Measurements from ENCODE around the gene AHNAK2. TPM values are rescaled to one million over a fixed set of nuclear protein-coding genes. Genes with fewer than 3 reads are reported as not detected.
A peak's percentile ranks its signal among the peaks of the same experiment; 100 is the strongest.

AHNAK2 gene
- total RNA-seq, 1 experiment from 2014 or later = 31.3 TPM

- peak; percentile 90 for DNase-seq
- Histone ChIP-seq H3K36me3 (no peaks in the 10 kb centered on the region), H3K27me3 (no peaks in the 10 kb centered on the region), H3K4me3 (no peak overlapping the region), H3K9me3 (no peaks in the 10 kb centered on the region)
Observed at GRCh38 chr14:104970231-104971068, 7.7 kb downstream of the AHNAK2 start.

GRCh38 chr14:104969741-104970230 lies 8.4 kb downstream of the AHNAK2 start:
- no peak overlapping the region for H3K4me3 ChIP-seq
- no peak for DNase-seq
- H3K27me3 ChIP-seq = no peaks in the 10 kb centered on the region
- H3K36me3 ChIP-seq = no peaks in the 10 kb centered on the region
- H3K9me3 ChIP-seq = no peaks in the 10 kb centered on the region

DNA sequence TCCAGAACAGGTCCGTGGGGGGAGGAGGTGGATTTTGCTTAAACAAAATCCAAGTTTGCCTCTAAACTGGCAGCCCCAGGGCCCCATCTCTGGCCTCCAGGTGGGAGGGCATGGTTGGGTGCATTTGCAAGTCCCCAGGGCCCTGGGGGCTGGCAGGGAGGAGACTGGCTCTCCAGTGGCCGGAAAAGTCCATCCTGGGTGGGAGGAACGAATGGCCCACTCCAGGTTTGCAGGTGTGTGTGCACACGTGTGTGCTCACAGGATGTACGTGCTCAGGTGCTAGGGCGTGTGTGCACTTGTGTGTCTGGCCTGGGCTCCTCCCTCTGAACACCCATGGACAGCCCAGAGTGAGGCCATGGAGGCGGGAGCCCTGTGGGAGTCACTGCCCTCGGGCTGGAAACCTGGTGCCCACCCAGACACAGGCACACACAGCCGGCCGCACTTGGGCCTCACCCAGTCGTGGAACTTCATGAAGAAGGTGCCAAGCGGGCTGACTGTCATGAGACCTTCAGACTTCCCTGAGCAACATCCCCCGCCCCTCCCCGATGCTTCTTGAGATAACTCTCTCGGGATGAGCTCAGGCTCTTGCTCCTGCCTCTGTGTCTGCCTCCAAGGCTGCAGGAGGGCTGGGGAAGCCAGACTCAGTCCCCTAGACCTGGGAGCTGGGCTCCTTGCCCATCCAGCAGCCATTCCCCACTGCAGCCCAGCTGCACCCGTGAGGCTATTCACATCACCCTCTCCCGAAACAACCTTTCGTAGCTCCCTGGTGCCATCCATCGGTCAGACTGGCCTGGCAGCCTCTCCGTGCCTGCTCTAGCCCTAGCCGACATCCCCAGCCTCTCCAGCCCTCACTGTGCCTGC lies 9.4 kb downstream of the AHNAK2 start:
- Histone ChIP-seq H3K9me3 (no peaks in the 10 kb centered on the region), H3K36me3 (no peaks in the 10 kb centered on the region), H3K4me3 (no peak overlapping the region), H3K27me3 (no peaks in the 10 kb centered on the region)
- DNase-seq = no peak

- Histone ChIP-seq H3K36me3 (no peaks in the 10 kb centered on the region), H3K9me3 (no peaks in the 10 kb centered on the region), H3K4me3 (no peak overlapping the region), H3K27me3 (no peaks in the 10 kb centered on the region)
- DNase-seq = no peak
Observed at GRCh38 chr14:104968153-104968527, 10.0 kb downstream of the AHNAK2 start.

GRCh38 chr14:104967386-104968152 lies 10.6 kb downstream of the AHNAK2 start:
- H3K27me3 ChIP-seq = no peaks in the 10 kb centered on the region
- H3K9me3 ChIP-seq = no peaks in the 10 kb centered on the region
- no peak for DNase-seq
- H3K36me3 ChIP-seq = no peaks in the 10 kb centered on the region
- H3K4me3 ChIP-seq = no peak overlapping the region

- Histone ChIP-seq H3K9me3 (no peaks in the 10 kb centered on the region), H3K27me3 (no peaks in the 10 kb centered on the region), H3K36me3 (no peaks in the 10 kb centered on the region), H3K4me3 (no peak overlapping the region)
- DNase-seq = no peak
Observed at GRCh38 chr14:104966981-104967385, 11.2 kb downstream of the AHNAK2 start.

- Histone ChIP-seq H3K36me3 (no peaks in the 10 kb centered on the region), H3K4me3 (no peak overlapping the region), H3K27me3 (no peaks in the 10 kb centered on the region), H3K9me3 (no peaks in the 10 kb centered on the region)
- DNase-seq = no peak
Observed at GRCh38 chr14:104966261-104966865, 11.8 kb downstream of the AHNAK2 start.

DNA sequence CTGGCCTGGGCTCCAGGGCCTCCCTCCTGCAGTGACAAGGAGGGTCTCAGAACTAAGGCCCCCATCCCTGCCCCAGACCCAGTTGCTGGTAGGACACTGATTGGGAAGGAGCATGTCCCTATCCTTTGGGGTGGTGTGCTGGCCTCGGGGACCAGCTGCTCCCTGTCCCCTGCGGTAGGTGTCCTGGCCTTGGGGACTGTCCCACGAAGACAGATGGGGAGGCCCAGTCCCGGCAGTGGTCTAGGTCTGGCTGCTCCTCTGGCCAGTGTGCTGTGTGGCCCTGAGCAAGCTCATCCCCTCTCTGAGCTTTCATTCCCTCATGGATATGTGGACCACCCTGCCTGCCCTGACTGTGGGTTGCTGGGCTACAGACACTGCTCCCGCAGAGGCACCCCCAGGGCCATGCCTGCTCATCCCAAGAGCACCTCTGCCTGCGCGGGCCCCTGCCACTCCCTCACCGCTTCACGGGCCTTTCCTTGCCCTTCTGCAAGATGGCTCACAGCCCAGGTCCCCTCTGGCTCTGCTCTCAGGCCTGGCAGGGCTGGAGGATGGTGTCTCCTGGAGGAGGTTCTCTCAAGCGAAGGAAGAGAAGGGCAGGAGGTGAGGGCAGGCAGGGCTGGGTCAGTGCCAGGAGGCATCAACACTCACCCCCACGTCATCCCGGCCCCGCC lies 12.5 kb downstream of the AHNAK2 start:
- DNase-seq = no peak
- Histone ChIP-seq H3K9me3 (no peaks in the 10 kb centered on the region), H3K27me3 (no peaks in the 10 kb centered on the region), H3K36me3 (no peaks in the 10 kb centered on the region), H3K4me3 (no peak overlapping the region)

- Histone ChIP-seq H3K27me3 (no peaks in the 10 kb centered on the region), H3K36me3 (no peaks in the 10 kb centered on the region), H3K9me3 (no peaks in the 10 kb centered on the region), H3K4me3 (no peak overlapping the region)
- DNase-seq = no peak
Observed at GRCh38 chr14:104964546-104964945, 13.6 kb downstream of the AHNAK2 start.

- H3K36me3 ChIP-seq = no peaks in the 10 kb centered on the region
- no peak overlapping the region for H3K4me3 ChIP-seq
- no peaks in the 10 kb centered on the region for H3K9me3 ChIP-seq
- no peaks in the 10 kb centered on the region for H3K27me3 ChIP-seq
- DNase-seq = no peak
Observed at GRCh38 chr14:104957146-104958113, 20.7 kb downstream of the AHNAK2 start.

GRCh38 chr14:104956290-104956890 lies 21.8 kb downstream of the AHNAK2 start:
- Histone ChIP-seq H3K27me3 (no peaks in the 10 kb centered on the region), H3K9me3 (no peaks in the 10 kb centered on the region), H3K36me3 (no peaks in the 10 kb centered on the region), H3K4me3 (no peak overlapping the region)
- no peak for DNase-seq

- no peak for DNase-seq
- Histone ChIP-seq H3K4me3 (no peak overlapping the region), H3K9me3 (no peaks in the 10 kb centered on the region), H3K36me3 (no peaks in the 10 kb centered on the region), H3K27me3 (no peaks in the 10 kb centered on the region)
Observed at GRCh38 chr14:104955396-104955770, 22.8 kb downstream of the AHNAK2 start.

DNA sequence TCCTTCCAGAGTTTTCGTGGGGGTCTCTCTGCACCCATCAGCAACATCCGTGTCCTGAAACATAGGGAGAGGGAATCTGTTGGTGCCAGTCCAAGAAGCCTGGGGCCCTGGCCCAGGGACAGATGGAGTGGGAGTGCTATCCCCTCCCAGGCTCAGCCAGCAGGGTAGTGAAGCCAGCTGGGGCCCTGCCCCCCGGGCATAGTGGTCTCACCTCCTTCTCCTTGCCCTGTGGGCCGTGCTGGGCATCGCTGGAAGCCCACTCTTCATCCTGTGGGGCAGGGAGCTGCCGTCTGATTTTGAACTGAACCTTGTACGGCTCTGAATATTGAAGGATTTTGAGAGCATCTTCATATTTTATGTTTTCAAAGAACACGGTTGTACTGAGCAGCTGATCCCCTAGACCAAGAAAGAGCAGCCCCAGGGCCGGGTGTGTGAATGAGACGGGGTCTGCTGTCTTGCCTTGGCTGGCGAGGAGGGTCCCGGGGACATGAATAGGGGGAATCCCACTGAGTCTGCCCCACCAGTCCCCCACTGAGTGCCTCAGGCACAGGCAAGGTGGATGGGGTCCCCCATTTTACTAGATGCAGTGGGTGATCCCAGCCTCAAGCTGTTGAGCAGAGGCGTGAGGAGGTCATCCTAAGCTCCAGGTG lies 23.3 kb downstream of the AHNAK2 start:
- H3K27me3 ChIP-seq = no peaks in the 10 kb centered on the region
- H3K9me3 ChIP-seq = no peaks in the 10 kb centered on the region
- DNase-seq = no peak
- no peaks in the 10 kb centered on the region for H3K36me3 ChIP-seq
- H3K4me3 ChIP-seq = no peak overlapping the region

DNA sequence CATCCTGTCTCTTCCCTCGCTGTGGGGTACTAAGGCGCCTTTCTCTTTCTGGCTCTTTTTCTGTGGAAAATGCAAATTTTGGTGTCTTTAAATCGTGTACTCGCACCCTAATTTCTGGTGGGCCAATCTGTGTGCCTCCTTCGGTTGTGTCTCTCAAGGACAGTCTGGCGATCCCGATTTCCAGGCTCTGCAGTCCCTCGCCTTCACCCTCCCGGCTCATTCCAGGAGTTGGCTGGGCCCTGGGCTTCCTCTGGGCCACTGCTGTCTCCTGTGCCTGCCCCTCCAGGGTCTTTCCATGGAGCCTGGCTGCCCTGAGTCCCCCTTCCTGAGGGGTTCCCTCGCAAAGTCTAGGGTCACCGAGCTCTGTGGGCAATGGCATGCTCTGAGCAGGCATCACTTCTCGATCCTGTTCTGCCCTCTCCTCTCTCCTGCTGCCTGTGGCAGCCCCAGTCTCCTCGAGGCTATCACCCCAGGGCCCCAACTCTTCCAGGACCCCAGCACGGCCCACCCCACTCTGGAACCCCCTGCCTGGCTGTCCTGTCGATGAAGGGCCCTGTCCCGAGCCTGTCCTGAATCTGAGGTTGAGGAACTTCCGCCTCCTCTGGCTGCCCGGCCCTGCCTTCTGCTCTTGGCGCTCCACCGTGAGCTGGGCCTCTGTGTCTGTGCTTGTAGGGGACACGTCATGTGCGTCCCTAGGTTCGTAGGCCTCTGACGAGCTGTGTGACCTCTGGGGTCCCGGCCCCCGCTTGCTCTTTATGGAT lies 24.1 kb downstream of the AHNAK2 start:
- Histone ChIP-seq H3K4me3 (no peak overlapping the region), H3K9me3 (no peaks in the 10 kb centered on the region), H3K27me3 (no peaks in the 10 kb centered on the region), H3K36me3 (no peaks in the 10 kb centered on the region)
- DNase-seq = no peak
